IMR-90 (cell line): Measurements from ENCODE around the gene SNED1. TPM values are rescaled to one million over a fixed set of nuclear protein-coding genes. Genes with fewer than 3 reads are reported as not detected.

Experiments
- BHLHE40 ChIP-seq: fragments of 150-350 bp; IDR thresholded peaks from 2 replicates; pipeline ENCODE4 v1.6.1; 2016; ENCODE audit warnings: mild to moderate bottlenecking, low read depth, low read length
- CHD1 ChIP-seq: IDR thresholded peaks from 2 replicates; pipeline ENCODE4 v1.6.1; 2012; ENCODE audit warnings: low read depth, low read length, improper control_type of control experiment
- ELK1 ChIP-seq: fragments of 150-350 bp; IDR thresholded peaks from 2 replicates; pipeline ENCODE4 v1.6.1; 2016; ENCODE audit warnings: low read depth, mild to moderate bottlenecking, low read length, moderate library complexity, borderline replicate concordance
- NFE2L2 ChIP-seq: fragments of 150-350 bp; IDR thresholded peaks from 2 replicates; pipeline ENCODE4 v1.6.1; 2016; ENCODE audit warnings: low read depth, mild to moderate bottlenecking, low read length
- SMC3 ChIP-seq: fragments of 150-350 bp; IDR thresholded peaks from 2 replicates; pipeline ENCODE4 v1.6.1; 2016; ENCODE audit warnings: low read depth, mild to moderate bottlenecking, antibody characterized with exemption, low read length, moderate library complexity
- USF2 ChIP-seq: fragments of 150-350 bp; IDR thresholded peaks from 2 replicates; pipeline ENCODE4 v1.6.1; 2017; ENCODE audit warnings: mild to moderate bottlenecking, antibody characterized with exemption, low read length, low read depth
- polyA plus RNA-seq, 3 experiments: library from polyadenylated mRNA; depleted of rRNA; stranded (reverse); fragments of >200 nt; gene quantifications; 2 replicates each; pipeline ENCODE4 v1.2.3, GENCODE V29; 2012; ENCODE audit warnings: low replicate concordance in 1 of 3
- total RNA-seq: library from RNA; depleted of rRNA; stranded (reverse); fragments of >200 nt; gene quantifications from 2 replicates; pipeline ENCODE4 v1.2.3, GENCODE V29; 2012

Gene SNED1
- total and polyA plus RNA-seq, 2 of the 4 experiments (the other 2 are of a cell fraction), result 1.1 to 3.4 TPM

- TF ChIP-seq ELK1 (no peak), NFE2L2 (no peak), BHLHE40 (no peak), SMC3 (no peak), USF2 (no peak), CHD1 (no peak)
Measured at GRCh38 chr2:241091734-241092445, 93.5 kb downstream of the SNED1 start (continued).
